Measurements from ENCODE around the gene FBXW11. TPM values are rescaled to one million over a fixed set of nuclear protein-coding genes. Genes with fewer than 3 reads are reported as not detected.

The FBXW11 gene
- total and polyA plus RNA-seq, 10 of the 15 experiments (the other 5 are each of a cell fraction or from before 2014, with no cell fraction given) = 4.3 to 61.5 (median 40.0) TPM

DNA sequence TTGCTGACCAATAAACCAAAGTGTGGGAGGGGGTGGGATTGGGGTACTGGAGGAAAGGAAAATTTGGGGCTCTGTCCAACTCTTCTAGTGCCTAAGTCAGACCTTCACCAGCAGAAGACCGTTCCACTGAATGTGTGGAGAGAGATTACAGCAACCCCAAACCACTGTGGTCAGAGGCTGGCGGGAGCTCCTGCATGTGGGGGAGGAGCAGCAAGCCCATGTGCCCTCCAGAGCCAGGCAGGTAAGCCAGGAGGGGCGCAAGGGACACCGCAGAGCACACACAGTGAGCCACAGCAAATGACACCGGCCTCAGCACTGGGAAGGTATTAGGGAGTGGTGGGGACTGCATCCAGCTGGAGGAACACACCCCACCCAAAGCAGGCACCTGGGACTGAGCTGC, 158.0 kb downstream of the FBXW11 start (continued):
- TF ChIP-seq, protein P1, sequence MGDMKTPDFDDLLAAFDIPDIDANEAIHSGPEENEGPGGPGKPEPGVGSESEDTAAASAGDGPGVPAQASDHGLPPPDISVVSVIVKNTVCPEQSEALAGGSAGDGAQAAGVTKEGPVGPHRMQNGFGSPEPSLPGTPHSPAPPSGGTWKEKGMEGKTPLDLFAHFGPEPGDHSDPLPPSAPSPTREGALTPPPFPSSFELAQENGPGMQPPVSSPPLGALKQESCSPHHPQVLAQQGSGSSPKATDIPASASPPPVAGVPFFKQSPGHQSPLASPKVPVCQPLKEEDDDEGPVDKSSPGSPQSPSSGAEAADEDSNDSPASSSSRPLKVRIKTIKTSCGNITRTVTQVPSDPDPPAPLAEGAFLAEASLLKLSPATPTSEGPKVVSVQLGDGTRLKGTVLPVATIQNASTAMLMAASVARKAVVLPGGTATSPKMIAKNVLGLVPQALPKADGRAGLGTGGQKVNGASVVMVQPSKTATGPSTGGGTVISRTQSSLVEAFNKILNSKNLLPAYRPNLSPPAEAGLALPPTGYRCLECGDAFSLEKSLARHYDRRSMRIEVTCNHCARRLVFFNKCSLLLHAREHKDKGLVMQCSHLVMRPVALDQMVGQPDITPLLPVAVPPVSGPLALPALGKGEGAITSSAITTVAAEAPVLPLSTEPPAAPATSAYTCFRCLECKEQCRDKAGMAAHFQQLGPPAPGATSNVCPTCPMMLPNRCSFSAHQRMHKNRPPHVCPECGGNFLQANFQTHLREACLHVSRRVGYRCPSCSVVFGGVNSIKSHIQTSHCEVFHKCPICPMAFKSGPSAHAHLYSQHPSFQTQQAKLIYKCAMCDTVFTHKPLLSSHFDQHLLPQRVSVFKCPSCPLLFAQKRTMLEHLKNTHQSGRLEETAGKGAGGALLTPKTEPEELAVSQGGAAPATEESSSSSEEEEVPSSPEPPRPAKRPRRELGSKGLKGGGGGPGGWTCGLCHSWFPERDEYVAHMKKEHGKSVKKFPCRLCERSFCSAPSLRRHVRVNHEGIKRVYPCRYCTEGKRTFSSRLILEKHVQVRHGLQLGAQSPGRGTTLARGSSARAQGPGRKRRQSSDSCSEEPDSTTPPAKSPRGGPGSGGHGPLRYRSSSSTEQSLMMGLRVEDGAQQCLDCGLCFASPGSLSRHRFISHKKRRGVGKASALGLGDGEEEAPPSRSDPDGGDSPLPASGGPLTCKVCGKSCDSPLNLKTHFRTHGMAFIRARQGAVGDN (IDR thresholded peaks at IDR 0.05) = no peak
- TF ChIP-seq NRF1 (conservative IDR thresholded peaks at IDR 0.05; ENCODE audit: low read depth, low read length) (no peak), CEBPB (IDR thresholded peaks at IDR 0.05; ENCODE audit: borderline replicate concordance in 1 of 2, low read depth in 2 of 2, low read length in 2 of 2) (no peak), WRNIP1 (IDR thresholded peaks at IDR 0.05; ENCODE audit: borderline replicate concordance, low read depth, low read length) (no peak), IKZF2 (IDR thresholded peaks at IDR 0.05) (no peak)

DNA sequence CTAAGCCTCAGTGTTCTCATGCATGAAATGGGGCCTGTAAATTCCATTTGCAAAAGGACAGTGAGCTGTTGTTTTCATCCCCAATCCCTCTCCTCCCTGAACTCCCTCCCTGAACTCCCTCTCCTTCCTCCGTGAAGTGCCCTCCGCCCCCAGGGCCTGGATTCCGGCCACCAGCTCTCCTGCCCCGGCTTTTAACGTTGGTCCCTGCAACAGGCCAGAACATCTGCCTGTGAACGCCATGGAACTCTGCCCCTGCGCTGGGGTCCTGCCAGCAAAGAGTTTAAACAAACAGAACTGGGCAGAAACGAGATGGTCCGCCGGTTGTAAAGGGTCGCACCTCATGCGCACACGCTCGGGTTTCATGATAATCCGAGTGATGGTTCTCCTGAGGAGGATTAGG, 158.4 kb downstream of the FBXW11 start:
- Histone ChIP-seq H3K4me1 (ENCODE audit: control insufficient read depth, insufficient read depth, low read length) (no peaks in the 10 kb centered on the region), H3K36me3 (ENCODE audit: control insufficient read depth in 2 of 2, insufficient read depth in 2 of 2, low read length in 1 of 2) (no peaks in the 10 kb centered on the region), H4K20me1 (ENCODE audit: control insufficient read depth, insufficient read depth) (no peaks in the 10 kb centered on the region), H3K9ac (ENCODE audit: control insufficient read depth, insufficient read depth, low read length) (no peak overlapping the region), H3K27ac (ENCODE audit: control insufficient read depth, insufficient read depth) (no peak overlapping the region), H3K27me3 (replicated peaks in 1 of 2; ENCODE audit: control insufficient read depth in 2 of 2, insufficient read depth in 2 of 2, low read length in 1 of 2) (no peaks in the 10 kb centered on the region), H2AFZ (ENCODE audit: control insufficient read depth, low read depth, low read length) (no peak overlapping the region), H3K9me3 (replicated peaks; ENCODE audit: control insufficient read depth, insufficient read depth, low read length) (no peaks in the 10 kb centered on the region), H3K4me3 (no peak overlapping the region), H3K4me2 (ENCODE audit: control insufficient read depth, insufficient read depth) (no peak overlapping the region), H3K79me2 (ENCODE audit: control insufficient read depth, insufficient read depth, low read length) (no peaks in the 10 kb centered on the region)
- CTCF ChIA-PET = no interaction called here
- RAD21 ChIA-PET (ENCODE audit: unreplicated experiment) = no interaction called here
- FAIRE-seq = no peak
- in situ Hi-C loops (cut with MboI) = no loop called here
- no peak for DNase-seq (ENCODE audit: low read depth, low spot score)
- no peak for ATAC-seq
- intact Hi-C loops (cut with micrococcal nuclease; ENCODE audit: unreplicated experiment) = no loop called here
- TF ChIP-seq KAT2A (conservative IDR thresholded peaks at IDR 0.05; ENCODE audit: control insufficient read depth, low read depth, low read length) (no peak), CBFB (IDR thresholded peaks at IDR 0.05; ENCODE audit: low read depth) (no peak), NFYA (IDR thresholded peaks at IDR 0.05; ENCODE audit: borderline replicate concordance, low read depth, low read length) (no peak), SPI1 (IDR thresholded peaks at IDR 0.05; ENCODE audit: borderline replicate concordance, insufficient read depth, low read depth, low read length) (no peak), CHD1 (IDR thresholded peaks at IDR 0.05; ENCODE audit: low read depth, low read length) (no peak), SMARCA5 (IDR thresholded peaks at IDR 0.05) (no peak), LARP7 (IDR thresholded peaks at IDR 0.05) (no peak), TCF3 (IDR thresholded peaks at IDR 0.05; ENCODE audit: borderline replicate concordance, insufficient read depth, low read depth, low read length) (no peak), DPF2 (IDR thresholded peaks at IDR 0.05) (no peak), TAF1 (IDR thresholded peaks at IDR 0.05; ENCODE audit: borderline replicate concordance, low read depth, low read length) (no peak), RELA (IDR thresholded peaks at IDR 0.05; ENCODE audit: borderline replicate concordance, partially characterized antibody) (no peak), EGR1 (IDR thresholded peaks at IDR 0.05; ENCODE audit: borderline replicate concordance in 1 of 2, low read depth in 2 of 2, low read length in 2 of 2) (no peak), EED (IDR thresholded peaks at IDR 0.05; ENCODE audit: low read depth) (no peak), MYB (IDR thresholded peaks at IDR 0.05; ENCODE audit: borderline replicate concordance, low read depth, low read length) (no peak), IKZF2 (IDR thresholded peaks at IDR 0.05) (no peak)
- TF ChIP-seq, protein P2, sequence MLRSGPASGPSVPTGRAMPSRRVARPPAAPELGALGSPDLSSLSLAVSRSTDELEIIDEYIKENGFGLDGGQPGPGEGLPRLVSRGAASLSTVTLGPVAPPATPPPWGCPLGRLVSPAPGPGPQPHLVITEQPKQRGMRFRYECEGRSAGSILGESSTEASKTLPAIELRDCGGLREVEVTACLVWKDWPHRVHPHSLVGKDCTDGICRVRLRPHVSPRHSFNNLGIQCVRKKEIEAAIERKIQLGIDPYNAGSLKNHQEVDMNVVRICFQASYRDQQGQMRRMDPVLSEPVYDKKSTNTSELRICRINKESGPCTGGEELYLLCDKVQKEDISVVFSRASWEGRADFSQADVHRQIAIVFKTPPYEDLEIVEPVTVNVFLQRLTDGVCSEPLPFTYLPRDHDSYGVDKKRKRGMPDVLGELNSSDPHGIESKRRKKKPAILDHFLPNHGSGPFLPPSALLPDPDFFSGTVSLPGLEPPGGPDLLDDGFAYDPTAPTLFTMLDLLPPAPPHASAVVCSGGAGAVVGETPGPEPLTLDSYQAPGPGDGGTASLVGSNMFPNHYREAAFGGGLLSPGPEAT (IDR thresholded peaks at IDR 0.05; ENCODE audit: low read depth) = no peak
- no TSS peak for BruUV-seq (replicated peaks)
- SMC1A ChIA-PET (ENCODE audit: uncharacterized antibody, unreplicated experiment) = no interaction called here
- WGBS (ENCODE audit: insufficient coverage, insufficient replicate concordance, low lambda C conversion rate, missing lambda C conversion rate) = 89% methylated on average over 13 of the region's 15 CpGs
- POLR2A ChIA-PET = no interaction called here
